WTC11 (cell line): Measurements from ENCODE around the gene HOMER2.

Source experiments
- CBFB ChIP-seq: sonication (generic); formaldehyde crosslinking; IDR thresholded peaks from 2 replicates; pipeline ENCODE4 v1.8.1; 2022; ENCODE audit warnings: mild to moderate bottlenecking, low read depth, missing genetic modification reagents
- CREB1 ChIP-seq: sonication (generic); formaldehyde crosslinking; IDR thresholded peaks from 2 replicates; pipeline ENCODE4 v1.8.0; 2023; ENCODE audit warnings: mild to moderate bottlenecking, missing genetic modification reagents
- CTCF ChIP-seq: fragments of 200-600 bp; IDR thresholded peaks from 2 replicates; pipeline ENCODE4 v1.8.0; 2022; ENCODE audit warnings: antibody characterized with exemption
- ESRRA ChIP-seq: sonication (generic); formaldehyde crosslinking; IDR thresholded peaks from 2 replicates; pipeline ENCODE4 v1.8.1; 2022; ENCODE audit warnings: mild to moderate bottlenecking, missing genetic modification reagents, borderline replicate concordance
- ETV6 ChIP-seq: sonication (generic); formaldehyde crosslinking; IDR thresholded peaks from 2 replicates; pipeline ENCODE4 v1.8.1; 2022; ENCODE audit warnings: mild to moderate bottlenecking, missing genetic modification reagents
- GABPB1 ChIP-seq: sonication (generic); formaldehyde crosslinking; IDR thresholded peaks from 2 replicates; pipeline ENCODE4 v1.8.1; 2023; ENCODE audit warnings: mild to moderate bottlenecking, missing genetic modification reagents
- NFYB ChIP-seq: sonication (generic); formaldehyde crosslinking; conservative IDR thresholded peaks from 2 replicates; pipeline ENCODE4 v1.8.0; 2022; ENCODE audit warnings: low read depth, missing genetic modification reagents
- NR2C2 ChIP-seq: sonication (generic); formaldehyde crosslinking; IDR thresholded peaks from 2 replicates; pipeline ENCODE4 v1.8.0; 2022; ENCODE audit warnings: mild to moderate bottlenecking, missing genetic modification reagents
- RELA ChIP-seq: sonication (generic); formaldehyde crosslinking; IDR thresholded peaks from 2 replicates; pipeline ENCODE4 v1.8.1; 2022; ENCODE audit warnings: missing genetic modification reagents, mild to moderate bottlenecking, borderline replicate concordance
- SMAD3 ChIP-seq: sonication (generic); formaldehyde crosslinking; IDR thresholded peaks from 2 replicates; pipeline ENCODE4 v1.8.0; 2022; ENCODE audit warnings: missing genetic modification reagents, mild to moderate bottlenecking, borderline replicate concordance
- TEAD4 ChIP-seq: sonication (generic); formaldehyde crosslinking; IDR thresholded peaks from 2 replicates; pipeline ENCODE4 v1.8.0; 2022; ENCODE audit warnings: mild to moderate bottlenecking, missing genetic modification reagents
- TF ChIP-seq, protein P1 (sequence below): sonication (generic); formaldehyde crosslinking; IDR thresholded peaks from 2 replicates; pipeline ENCODE4 v1.8.0; 2022; ENCODE audit warnings: mild to moderate bottlenecking, missing genetic modification reagents

- TF ChIP-seq TEAD4 (no peak), CTCF (no peak), NFYB (no peak), GABPB1 (CRISPR knock-in tag) (no peak), ETV6 (no peak), CREB1 (no peak), CBFB (no peak), SMAD3 (CRISPR knock-in tag) (no peak), NR2C2 (CRISPR knock-in tag) (no peak), ESRRA (CRISPR knock-in tag) (no peak), RELA (CRISPR knock-in tag) (no peak)
- TF ChIP-seq, protein P1, sequence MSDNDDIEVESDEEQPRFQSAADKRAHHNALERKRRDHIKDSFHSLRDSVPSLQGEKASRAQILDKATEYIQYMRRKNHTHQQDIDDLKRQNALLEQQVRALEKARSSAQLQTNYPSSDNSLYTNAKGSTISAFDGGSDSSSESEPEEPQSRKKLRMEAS (CRISPR knock-in tag): no peak
Observed at GRCh38 chr15:82995076-82995475, 42.6 kb upstream of the HOMER2 start.
